Heart left ventricle (tissue), 16 donors: ENCODE measurements around the gene SLC22A12. TPM values are rescaled to one million over a fixed set of nuclear protein-coding genes. Genes with fewer than 3 reads are reported as not detected.

Experiments
- ATAC-seq, 4 donors: fragments of 200-7000 bp; cut with Tn5 transposase; one replicate each; pipeline ENCODE4 v1.9.1; 2020 to 2022; ENCODE audit warnings: moderate library complexity in 4 of 4, mild to moderate bottlenecking in 3 of 4, moderate number of reproducible peaks in 1 of 4
- DNase-seq, 5 donors: peaks; one replicate each; pipeline ENCODE4 v3.0.0-alpha.2; 2020
- H3K27ac ChIP-seq, 12 donors: fragments of 200-600 bp; sonication (generic) in 4 of 12; one replicate each; pipeline versions ENCODE4 v1.5.0 to v1.8.0; 2016 to 2022; ENCODE audit warnings: mild to moderate bottlenecking in 2 of 12
- H3K27me3 ChIP-seq, 9 donors: fragments of 200-600 bp; sonication (generic) in 2 of 9; one replicate each; pipeline versions ENCODE4 v1.5.1 to v1.8.0; 2016 to 2022; ENCODE audit warnings: mild to moderate bottlenecking in 3 of 9
- H3K36me3 ChIP-seq, 9 donors: fragments of 200-600 bp; sonication (generic) in 2 of 9; one replicate each; pipeline versions ENCODE4 v1.5.0 to v1.8.0; 2018 to 2022; ENCODE audit warnings: mild to moderate bottlenecking in 2 of 9
- H3K4me1 ChIP-seq, 12 donors: fragments of 200-600 bp; sonication (generic) in 4 of 12; one replicate each; pipeline versions ENCODE4 v1.5.0 to v1.8.0; 2016 to 2022; ENCODE audit warnings: mild to moderate bottlenecking in 3 of 12
- H3K4me3 ChIP-seq, 12 donors: fragments of 200-600 bp; sonication (generic) in 4 of 12; one replicate each; pipeline versions ENCODE4 v1.5.0 to v1.8.0; 2017 to 2022; ENCODE audit warnings: mild to moderate bottlenecking in 9 of 12, moderate library complexity in 4 of 12
- H3K9me3 ChIP-seq, 12 donors: fragments of 200-600 bp; sonication (generic) in 4 of 12; one replicate each; pipeline versions ENCODE4 v1.5.0 to v1.8.0; 2016 to 2022; ENCODE audit warnings: mild to moderate bottlenecking in 1 of 12
- POLR2A ChIP-seq, 2 donors: fragments of 450-650 bp; IDR thresholded peaks; one replicate each; pipeline ENCODE4 v1.6.1; 2017; ENCODE audit warnings: antibody characterized with exemption in 2 of 2, mild to moderate bottlenecking in 2 of 2, moderate library complexity in 2 of 2
- WGBS, 4 donors: extraction: QIAGEN DNeasy Blood & Tissue Kit in 2 of 4; methylation state at CpG; one replicate each; pipeline versions ENCODE4 v1.1.5 to v1.1.7; 2013 to 2018; 5-methylcytosine and 5-hydroxymethylcytosine counted together
- intact Hi-C, 10 donors: fragments of 100-400 bp; cut with DNase I; formaldehyde crosslinking; loops; one replicate each; pipeline versions ENCODE4 v1.11.1 to v1.14.2; 2022
- polyA plus RNA-seq, 2 donors: library from polyadenylated mRNA; stranded (reverse); fragments of 200-250 nt; gene quantifications; one replicate each; pipeline ENCODE4 v1.2.3, GENCODE V29; 2013
- total RNA-seq, 9 donors: library from RNA; depleted of rRNA in 2 of 9; stranded (reverse); fragments of >200 nt in 2 of 9; fragmentation: NEBNext Ultra II Directional in 3 of 9; extraction: Animal tissue kit (Norgen Biotek cat#: 25700) in 3 of 9; gene quantifications; one replicate each; pipeline versions ENCODE4 v1.1.0 to v1.2.4, GENCODE V29; 2016 to 2023
- TF ChIP-seq, protein P1 (sequence below), 12 donors: fragments of 200-600 bp; sonication (generic) in 4 of 12; IDR thresholded peaks; one replicate each; pipeline versions ENCODE4 v1.5.0 to v1.8.0; 2018 to 2022; ENCODE audit warnings: antibody characterized with exemption in 12 of 12, mild to moderate bottlenecking in 5 of 12
- donor health status: ischemic (EF 13 %, LVEDD 7.1; RV severe dilation, severe dysfunction).
- donor health status: healthy with polysubstance abuse.
- donor health status: DM: no; HTN: yes; CAD: no.
- donor health status: DM: no; HTN: no; CAD: no.
- donor health status: ischemic (EF 25% LVEDD 6.9; RV normal size, moderate dysfunction).
- donor health status: ischemic (EF 25% LVEDD 5.7; RV mildly dilated, moderate dysfunction).
- donor health status: healthy.
- donor health status: DM: yes; HTN: yes; CAD: no.
- donor health status: ischemic (EF 35%, LVEDD 5.7; RV mildly dilated, moderate dysfunction).
- donor health status: nonischemic (EF 11% LVEDD 7.7; RV severe dilation, severe dysfunction).
- donor health status: DM: yes; HTN: yes; CAD: no.
- donor health status: PGD.
- donor health status: ischemic (EF 29% LVEDD 5.4; RV normal size, mild dysfunction).
- donor health status: nonischemic (EF 23%, LVEDD 6.1; RV moderate dilation, normal function).

The SLC22A12 gene
- total and polyA plus RNA-seq, 11 donors = not detected

DNA sequence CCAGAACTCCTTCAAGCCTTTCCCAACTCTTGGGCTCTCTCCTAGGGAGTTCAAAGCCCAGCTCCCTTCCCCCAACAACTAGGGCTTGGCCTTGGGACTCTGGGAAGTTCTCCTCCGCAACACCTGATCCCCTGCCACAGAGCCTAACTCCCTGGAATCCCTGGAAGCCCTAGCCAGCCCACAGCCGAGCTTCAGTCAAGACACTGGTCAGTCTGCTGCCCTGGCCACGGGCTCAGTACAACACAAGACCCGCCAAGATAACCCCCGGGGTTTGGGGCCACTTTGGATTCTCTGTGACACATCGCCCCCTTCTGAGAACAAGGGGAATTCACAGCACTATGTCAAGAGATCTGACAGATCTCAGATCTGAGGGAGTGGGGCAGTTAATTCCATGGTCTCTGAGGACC lies 58.3 kb downstream of the SLC22A12 start:
- intact Hi-C loops = loop anchor here in 1 of 10 donors (1.0 kb wide), 1 partner anchor 96 kb away; no protein-coding TSS in a partner anchor
- no peak for TF ChIP-seq POLR2A (IDR thresholded peaks at IDR 0.05)
- TF ChIP-seq, protein P1, sequence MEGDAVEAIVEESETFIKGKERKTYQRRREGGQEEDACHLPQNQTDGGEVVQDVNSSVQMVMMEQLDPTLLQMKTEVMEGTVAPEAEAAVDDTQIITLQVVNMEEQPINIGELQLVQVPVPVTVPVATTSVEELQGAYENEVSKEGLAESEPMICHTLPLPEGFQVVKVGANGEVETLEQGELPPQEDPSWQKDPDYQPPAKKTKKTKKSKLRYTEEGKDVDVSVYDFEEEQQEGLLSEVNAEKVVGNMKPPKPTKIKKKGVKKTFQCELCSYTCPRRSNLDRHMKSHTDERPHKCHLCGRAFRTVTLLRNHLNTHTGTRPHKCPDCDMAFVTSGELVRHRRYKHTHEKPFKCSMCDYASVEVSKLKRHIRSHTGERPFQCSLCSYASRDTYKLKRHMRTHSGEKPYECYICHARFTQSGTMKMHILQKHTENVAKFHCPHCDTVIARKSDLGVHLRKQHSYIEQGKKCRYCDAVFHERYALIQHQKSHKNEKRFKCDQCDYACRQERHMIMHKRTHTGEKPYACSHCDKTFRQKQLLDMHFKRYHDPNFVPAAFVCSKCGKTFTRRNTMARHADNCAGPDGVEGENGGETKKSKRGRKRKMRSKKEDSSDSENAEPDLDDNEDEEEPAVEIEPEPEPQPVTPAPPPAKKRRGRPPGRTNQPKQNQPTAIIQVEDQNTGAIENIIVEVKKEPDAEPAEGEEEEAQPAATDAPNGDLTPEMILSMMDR (IDR thresholded peaks at IDR 0.05) = peak in 10 of 12 donors; percentile 21 to 51 (median 30)
- Histone ChIP-seq H3K36me3 (no peaks in the 10 kb centered on the region), H3K27ac (no peak overlapping the region), H3K27me3 (peaks cover 0 to 16% (median 1%) of the 10 kb centered on the region in 9 donors), H3K4me1 (peaks cover 0 to 15% (median 0%) of the 10 kb centered on the region in 12 donors), H3K9me3 (no peaks in the 10 kb centered on the region), H3K4me3 (no peak overlapping the region)
- peak in 1 of 4 donors; percentile 20 for ATAC-seq
- WGBS, 4 donors = 24 to 34% (median 26%) methylated on average over 6 of the region's 6 CpGs
- DNase-seq = no peak

- Histone ChIP-seq H3K4me1 (peaks cover 0 to 30% (median 0%) of the 10 kb centered on the region in 12 donors), H3K27me3 (peaks cover 0 to 5% (median 0%) of the 10 kb centered on the region in 9 donors), H3K36me3 (no peaks in the 10 kb centered on the region), H3K9me3 (no peaks in the 10 kb centered on the region), H3K4me3 (no peak overlapping the region), H3K27ac (no peak overlapping the region)
- intact Hi-C loops = loop anchor here in 6 of 10 donors (5.0 to 10.0 kb wide), 4 partner anchors 159 to 296 kb away; partner anchors contain the start of gene RPS6KA4 (in 1 of the 6)
- WGBS, 4 donors = 54 to 64% (median 61%) methylated on average over 14 to 18 of the region's 18 CpGs
- DNase-seq = no peak
- TF ChIP-seq POLR2A (IDR thresholded peaks at IDR 0.05) = no peak
- TF ChIP-seq, protein P1 (IDR thresholded peaks at IDR 0.05) = peak; percentile 12 to 50 (median 30)
- peak in 2 of 4 donors; percentile 14 to 29 for ATAC-seq
These were observed 60.0 kb downstream of the SLC22A12 start for GRCh38 chr11:64650923-64651523.

Other genes with a start within 250 kb of the SLC22A12 start
- gene RPS6KA4, start 232.1 kb upstream of the SLC22A12 start, total RNA-seq = 10 to 100 TPM; 12.8 to 32.5 (median 18.3) TPM
- 10 to 100 TPM; 15.0 to 30.4 TPM for gene RPS6KA4, start 232.1 kb upstream of the SLC22A12 start, polyA plus RNA-seq
- gene SLC22A11, start 35.3 kb upstream of the SLC22A12 start, total RNA-seq = not detected
- gene SLC22A11, start 35.3 kb upstream of the SLC22A12 start, polyA plus RNA-seq = not detected
- gene NRXN2, start 132.0 kb downstream of the SLC22A12 start, total RNA-seq = 1 to 10 TPM in 4 of 9 donors, under 1 TPM in 4, not detected in 1; 0.62 to 5.5 (median 1.3) TPM
- gene NRXN2, start 132.0 kb downstream of the SLC22A12 start, polyA plus RNA-seq = under 1 TPM; 0.42 to 0.65 TPM
- gene RASGRP2, start 152.9 kb downstream of the SLC22A12 start, total RNA-seq = 10 to 100 TPM; 22.2 to 34.0 (median 28.1) TPM
- 10 to 100 TPM; 16.2 to 78.9 TPM for gene RASGRP2, start 152.9 kb downstream of the SLC22A12 start, polyA plus RNA-seq
- gene PYGM, start 168.8 kb downstream of the SLC22A12 start, total RNA-seq = 100 to 1,000 TPM in 4 of 9 donors, 10 to 100 TPM in 5; 51.6 to 167 (median 89.9) TPM
- 10 to 100 TPM; 10.3 to 71.8 TPM for gene PYGM, start 168.8 kb downstream of the SLC22A12 start, polyA plus RNA-seq
- gene SF1, start 187.3 kb downstream of the SLC22A12 start, total RNA-seq = 100 to 1,000 TPM; 103 to 349 (median 157) TPM
- gene SF1, start 187.3 kb downstream of the SLC22A12 start, polyA plus RNA-seq = 10 to 100 TPM; 59.2 to 65.5 TPM
- 10 to 100 TPM in 3 of 9 donors, 1 to 10 TPM in 6; 7.0 to 27.5 (median 8.6) TPM for gene MAP4K2, start 212.0 kb downstream of the SLC22A12 start, total RNA-seq
- 1 to 10 TPM; 7.8 to 9.5 TPM for gene MAP4K2, start 212.0 kb downstream of the SLC22A12 start, polyA plus RNA-seq
- 10 to 100 TPM in 4 of 9 donors, 1 to 10 TPM in 5; 6.6 to 15.0 (median 9.0) TPM for gene MEN1, start 219.3 kb downstream of the SLC22A12 start, total RNA-seq
- 10 to 100 TPM in 1 of 2 donors, 1 to 10 TPM in 1; 7.2 to 15.2 TPM for gene MEN1, start 219.3 kb downstream of the SLC22A12 start, polyA plus RNA-seq